ENCODE data around the gene CALU. TPM values are rescaled to one million over a fixed set of nuclear protein-coding genes. Genes with fewer than 3 reads are reported as not detected.

Gene CALU
- polyA plus RNA-seq, 3 donors = 13.8 to 44.0 (median 33.2) TPM

GRCh38 chr7:128708824-128709223 lies 30.3 kb upstream of the CALU start:
- intact Hi-C loops (cut with micrococcal nuclease) = no loop called here
- peaks cover 0 to 4% (median 2%) of the 10 kb centered on the region in 7 donors for H3K9me3 Mint-ChIP-seq
- no peaks in the 10 kb centered on the region for H3K27me3 ChIP-seq (ENCODE audit: control insufficient read depth in 2 of 2, insufficient read depth in 2 of 2, low read length in 2 of 2)
- TF ChIP-seq CTCF (IDR thresholded peaks at IDR 0.05) = no peak
- no peaks in the 10 kb centered on the region for H3K36me3 ChIP-seq (replicated peaks in 1 of 2; ENCODE audit: control insufficient read depth in 1 of 2, insufficient read depth in 2 of 2, low read length in 2 of 2)
- no peak for DNase-seq
- H3K27me3 Mint-ChIP-seq (ENCODE audit: low read depth in 3 of 3) = peaks cover 0 to 4% (median 1%) of the 10 kb centered on the region in 3 donors
- H3K4me3 Mint-ChIP-seq = no peak overlapping the region
- H3K9me3 ChIP-seq (replicated peaks in 1 of 2; ENCODE audit: control insufficient read depth in 1 of 2, insufficient read depth in 1 of 2, low read length in 2 of 2) = peaks cover 0 to 4% of the 10 kb centered on the region in 2 donors
- H3K79me2 ChIP-seq (ENCODE audit: insufficient read depth, low read length) = no peaks in the 10 kb centered on the region
- peaks cover 18% of the 10 kb centered on the region for H3K4me1 Mint-ChIP-seq
- no peak overlapping the region for H3K27ac ChIP-seq (ENCODE audit: low read depth in 1 of 2, low read length in 2 of 2)
- no peak overlapping the region for H3K9ac ChIP-seq (ENCODE audit: insufficient read depth, low read length, poor library complexity, severe bottlenecking)
- H4K20me1 ChIP-seq (ENCODE audit: insufficient read depth, low read length) = no peaks in the 10 kb centered on the region
- H3K36me3 Mint-ChIP-seq = no peaks in the 10 kb centered on the region
- peaks cover 11 to 25% of the 10 kb centered on the region in 2 donors for H3K4me1 ChIP-seq (ENCODE audit: control insufficient read depth in 1 of 2, insufficient read depth in 2 of 2, low read length in 2 of 2)
- H3K4me2 ChIP-seq (replicated peaks; ENCODE audit: extremely low read depth, low read length, poor library complexity, severe bottlenecking) = no peak overlapping the region
- no peak overlapping the region for H3K4me3 ChIP-seq (replicated peaks in 1 of 3; ENCODE audit: low read depth in 2 of 3, low read length in 3 of 3)
- WGBS (ENCODE audit: insufficient coverage) = no CpG with 5 or more reads among the region's 3 CpGs
- H3K27ac Mint-ChIP-seq = no peak overlapping the region
- H2AFZ ChIP-seq (ENCODE audit: insufficient read depth, low read depth, low read length, poor library complexity, severe bottlenecking) = no peak overlapping the region

- Mint-ChIP-seq H3K4me3 (peak overlapping the region in 1 of 2 donors; percentile 57), H3K27me3 (ENCODE audit: low read depth in 3 of 3) (peaks cover 0 to 9% (median 1%) of the 10 kb centered on the region in 3 donors), H3K4me1 (peaks cover 20% of the 10 kb centered on the region), H3K9me3 (peaks cover 0 to 4% (median 0%) of the 10 kb centered on the region in 7 donors), H3K27ac (peak overlapping the region in 4 of 7 donors; percentile 56 to 75 (median 70)), H3K36me3 (no peaks in the 10 kb centered on the region)
- H3K4me2 ChIP-seq (replicated peaks; ENCODE audit: extremely low read depth, low read length, poor library complexity, severe bottlenecking) = no peak overlapping the region
- H3K9me3 ChIP-seq (replicated peaks in 1 of 2; ENCODE audit: control insufficient read depth in 1 of 2, insufficient read depth in 1 of 2, low read length in 2 of 2) = peaks cover 0 to 4% of the 10 kb centered on the region in 2 donors
- intact Hi-C loops (cut with micrococcal nuclease) = no loop called here
- no peak overlapping the region for H3K4me3 ChIP-seq (replicated peaks in 1 of 3; ENCODE audit: low read depth in 2 of 3, low read length in 3 of 3)
- WGBS (ENCODE audit: insufficient coverage) = 4% methylated on average over 4 of the region's 6 CpGs
- H3K79me2 ChIP-seq (ENCODE audit: insufficient read depth, low read length) = no peaks in the 10 kb centered on the region
- peak; percentile 14 to 61 (median 48) for DNase-seq
- H3K4me1 ChIP-seq (ENCODE audit: control insufficient read depth in 1 of 2, insufficient read depth in 2 of 2, low read length in 2 of 2) = peaks cover 18 to 20% of the 10 kb centered on the region in 2 donors
- no peaks in the 10 kb centered on the region for H4K20me1 ChIP-seq (ENCODE audit: insufficient read depth, low read length)
- no peaks in the 10 kb centered on the region for H3K36me3 ChIP-seq (replicated peaks in 1 of 2; ENCODE audit: control insufficient read depth in 1 of 2, insufficient read depth in 2 of 2, low read length in 2 of 2)
- H3K9ac ChIP-seq (ENCODE audit: insufficient read depth, low read length, poor library complexity, severe bottlenecking) = no peak overlapping the region
- H3K27me3 ChIP-seq (ENCODE audit: control insufficient read depth in 2 of 2, insufficient read depth in 2 of 2, low read length in 2 of 2) = no peaks in the 10 kb centered on the region
- H2AFZ ChIP-seq (ENCODE audit: insufficient read depth, low read depth, low read length, poor library complexity, severe bottlenecking) = no peak overlapping the region
- H3K27ac ChIP-seq (ENCODE audit: low read depth in 1 of 2, low read length in 2 of 2) = no peak overlapping the region
- no peak for TF ChIP-seq CTCF (IDR thresholded peaks at IDR 0.05)
Observed at GRCh38 chr7:128710481-128710880, 28.7 kb upstream of the CALU start.

All from CD14-positive monocyte (primary cell).